ENCODE results near the gene TRMO.

- TF ChIP-seq POLR2AphosphoS5 (IDR thresholded peaks at IDR 0.05) (no peak), CTCF (IDR thresholded peaks at IDR 0.05) (no peak)
Measured at GRCh38 chr9:97962136-97962535, 39.8 kb upstream of the TRMO start.
